ENCODE measurements around the gene SLC27A3. TPM values are rescaled to one million over a fixed set of nuclear protein-coding genes. Genes with fewer than 3 reads are reported as not detected.
A peak's percentile ranks its signal among the peaks of the same experiment; 100 is the strongest.

The SLC27A3 gene
- total and polyA plus RNA-seq, 9 of the 15 experiments (the other 6 are each of a cell fraction or from before 2014, with no cell fraction given): 0.57 to 5.2 (median 2.8) TPM

DNA sequence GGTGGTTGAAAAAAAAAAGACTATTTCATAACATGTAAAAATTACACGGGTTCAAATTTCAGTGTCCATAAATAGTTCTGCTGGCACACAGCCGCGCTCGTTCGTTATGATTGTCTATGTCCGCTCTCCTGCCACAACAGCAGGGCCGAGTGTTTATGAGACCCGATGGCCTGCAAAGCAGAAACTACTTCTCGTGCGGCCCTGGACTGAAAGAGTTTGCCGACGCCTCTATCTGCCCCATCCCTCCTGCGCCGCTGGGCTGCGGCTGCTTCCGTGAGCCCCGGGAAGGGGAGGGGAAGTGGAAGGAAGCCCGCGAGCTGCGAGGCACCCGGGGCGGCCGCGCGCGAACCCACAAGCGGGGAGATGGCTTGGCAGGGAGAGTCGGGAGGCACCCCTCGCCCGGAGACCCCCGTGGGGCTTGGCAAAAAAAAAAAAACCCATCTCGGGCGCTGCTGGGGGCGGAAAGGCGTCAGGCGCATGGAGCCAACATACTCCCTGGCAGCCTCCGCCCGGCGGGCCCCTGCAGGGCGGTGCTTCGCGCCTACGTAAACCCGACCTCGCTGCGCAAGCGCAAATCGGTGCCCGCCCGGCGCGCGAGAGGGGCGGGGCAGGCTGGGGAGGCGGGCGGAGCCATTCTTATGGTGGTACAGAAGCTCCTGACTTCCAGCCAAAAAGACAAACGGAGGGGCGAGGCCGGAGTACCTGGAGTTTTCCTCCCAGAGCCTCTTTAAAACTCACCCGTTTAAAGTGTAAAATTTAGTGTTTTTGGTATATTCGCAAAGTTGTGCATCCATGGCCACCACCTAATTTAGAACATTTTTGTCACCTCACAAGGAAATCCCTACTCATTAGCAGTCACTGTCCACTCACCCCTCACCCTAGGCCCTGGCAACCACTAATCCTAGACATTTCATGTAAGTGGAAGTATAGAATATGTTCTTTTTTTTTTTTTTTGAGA is 8.3 kb downstream of the SLC27A3 start (continued):
- TF ChIP-seq ZFP1 (CRISPR knock-in tag; IDR thresholded peaks at IDR 0.05) (no peak), TAF9B (IDR thresholded peaks at IDR 0.05; ENCODE audit: partially characterized antibody) (no peak), PML (IDR thresholded peaks at IDR 0.05; ENCODE audit: low read length) (peak; percentile 89), KDM1A (IDR thresholded peaks at IDR 0.05) (no peak), DMBX1 (CRISPR knock-in tag; IDR thresholded peaks at IDR 0.05; ENCODE audit: borderline replicate concordance) (0 out of 2 replicates have a peak, but pooled peaks have one; percentile 17), MTA1 (IDR thresholded peaks at IDR 0.05; ENCODE audit: borderline replicate concordance) (no peak), TAF1 (IDR thresholded peaks at IDR 0.05; ENCODE audit: control insufficient read depth, extremely low read depth, insufficient read depth, low read length, severe bottlenecking) (peak; percentile 56), ZNF282 (CRISPR knock-in tag; IDR thresholded peaks at IDR 0.05) (no peak), THRB (CRISPR knock-in tag; conservative IDR thresholded peaks at IDR 0.05) (no peak), ZNF507 (tag; conservative IDR thresholded peaks at IDR 0.05) (no peak), MTA2 (IDR thresholded peaks at IDR 0.05; ENCODE audit: low read depth) (no peak), ATF1 (CRISPR knock-in tag; IDR thresholded peaks at IDR 0.05) (no peak), ATF1 (tag; IDR thresholded peaks at IDR 0.05) (peak; percentile 88), NR4A1 (CRISPR knock-in tag; IDR thresholded peaks at IDR 0.05) (no peak), NR4A1 (tag; IDR thresholded peaks at IDR 0.05) (no peak), ZNF197 (CRISPR knock-in tag; IDR thresholded peaks at IDR 0.05; ENCODE audit: low read depth) (no peak)
- TF ChIP-seq, protein P1, sequence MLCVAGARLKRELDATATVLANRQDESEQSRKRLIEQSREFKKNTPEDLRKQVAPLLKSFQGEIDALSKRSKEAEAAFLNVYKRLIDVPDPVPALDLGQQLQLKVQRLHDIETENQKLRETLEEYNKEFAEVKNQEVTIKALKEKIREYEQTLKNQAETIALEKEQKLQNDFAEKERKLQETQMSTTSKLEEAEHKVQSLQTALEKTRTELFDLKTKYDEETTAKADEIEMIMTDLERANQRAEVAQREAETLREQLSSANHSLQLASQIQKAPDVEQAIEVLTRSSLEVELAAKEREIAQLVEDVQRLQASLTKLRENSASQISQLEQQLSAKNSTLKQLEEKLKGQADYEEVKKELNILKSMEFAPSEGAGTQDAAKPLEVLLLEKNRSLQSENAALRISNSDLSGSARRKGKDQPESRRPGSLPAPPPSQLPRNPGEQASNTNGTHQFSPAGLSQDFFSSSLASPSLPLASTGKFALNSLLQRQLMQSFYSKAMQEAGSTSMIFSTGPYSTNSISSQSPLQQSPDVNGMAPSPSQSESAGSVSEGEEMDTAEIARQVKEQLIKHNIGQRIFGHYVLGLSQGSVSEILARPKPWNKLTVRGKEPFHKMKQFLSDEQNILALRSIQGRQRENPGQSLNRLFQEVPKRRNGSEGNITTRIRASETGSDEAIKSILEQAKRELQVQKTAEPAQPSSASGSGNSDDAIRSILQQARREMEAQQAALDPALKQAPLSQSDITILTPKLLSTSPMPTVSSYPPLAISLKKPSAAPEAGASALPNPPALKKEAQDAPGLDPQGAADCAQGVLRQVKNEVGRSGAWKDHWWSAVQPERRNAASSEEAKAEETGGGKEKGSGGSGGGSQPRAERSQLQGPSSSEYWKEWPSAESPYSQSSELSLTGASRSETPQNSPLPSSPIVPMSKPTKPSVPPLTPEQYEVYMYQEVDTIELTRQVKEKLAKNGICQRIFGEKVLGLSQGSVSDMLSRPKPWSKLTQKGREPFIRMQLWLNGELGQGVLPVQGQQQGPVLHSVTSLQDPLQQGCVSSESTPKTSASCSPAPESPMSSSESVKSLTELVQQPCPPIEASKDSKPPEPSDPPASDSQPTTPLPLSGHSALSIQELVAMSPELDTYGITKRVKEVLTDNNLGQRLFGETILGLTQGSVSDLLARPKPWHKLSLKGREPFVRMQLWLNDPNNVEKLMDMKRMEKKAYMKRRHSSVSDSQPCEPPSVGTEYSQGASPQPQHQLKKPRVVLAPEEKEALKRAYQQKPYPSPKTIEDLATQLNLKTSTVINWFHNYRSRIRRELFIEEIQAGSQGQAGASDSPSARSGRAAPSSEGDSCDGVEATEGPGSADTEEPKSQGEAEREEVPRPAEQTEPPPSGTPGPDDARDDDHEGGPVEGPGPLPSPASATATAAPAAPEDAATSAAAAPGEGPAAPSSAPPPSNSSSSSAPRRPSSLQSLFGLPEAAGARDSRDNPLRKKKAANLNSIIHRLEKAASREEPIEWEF (CRISPR knock-in tag; IDR thresholded peaks at IDR 0.05): 0 out of 2 replicates have a peak, but pooled peaks have one; percentile 12
- TF ChIP-seq, protein P2, sequence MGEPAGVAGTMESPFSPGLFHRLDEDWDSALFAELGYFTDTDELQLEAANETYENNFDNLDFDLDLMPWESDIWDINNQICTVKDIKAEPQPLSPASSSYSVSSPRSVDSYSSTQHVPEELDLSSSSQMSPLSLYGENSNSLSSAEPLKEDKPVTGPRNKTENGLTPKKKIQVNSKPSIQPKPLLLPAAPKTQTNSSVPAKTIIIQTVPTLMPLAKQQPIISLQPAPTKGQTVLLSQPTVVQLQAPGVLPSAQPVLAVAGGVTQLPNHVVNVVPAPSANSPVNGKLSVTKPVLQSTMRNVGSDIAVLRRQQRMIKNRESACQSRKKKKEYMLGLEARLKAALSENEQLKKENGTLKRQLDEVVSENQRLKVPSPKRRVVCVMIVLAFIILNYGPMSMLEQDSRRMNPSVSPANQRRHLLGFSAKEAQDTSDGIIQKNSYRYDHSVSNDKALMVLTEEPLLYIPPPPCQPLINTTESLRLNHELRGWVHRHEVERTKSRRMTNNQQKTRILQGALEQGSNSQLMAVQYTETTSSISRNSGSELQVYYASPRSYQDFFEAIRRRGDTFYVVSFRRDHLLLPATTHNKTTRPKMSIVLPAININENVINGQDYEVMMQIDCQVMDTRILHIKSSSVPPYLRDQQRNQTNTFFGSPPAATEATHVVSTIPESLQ (CRISPR knock-in tag; IDR thresholded peaks at IDR 0.05): peak; percentile 86
- TF ChIP-seq, protein P3, sequence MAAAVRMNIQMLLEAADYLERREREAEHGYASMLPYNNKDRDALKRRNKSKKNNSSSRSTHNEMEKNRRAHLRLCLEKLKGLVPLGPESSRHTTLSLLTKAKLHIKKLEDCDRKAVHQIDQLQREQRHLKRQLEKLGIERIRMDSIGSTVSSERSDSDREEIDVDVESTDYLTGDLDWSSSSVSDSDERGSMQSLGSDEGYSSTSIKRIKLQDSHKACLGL (CRISPR knock-in tag; IDR thresholded peaks at IDR 0.05; ENCODE audit: borderline replicate concordance, poor library complexity, severe bottlenecking): no peak

All from K562 (cell line).